HepG2 (cell line): Measurements from ENCODE around the gene APIP. TPM values are rescaled to one million over a fixed set of nuclear protein-coding genes. Genes with fewer than 3 reads are reported as not detected.

Source experiments
- ATAC-seq: fragments of 200-7000 bp; cut with Tn5 transposase; 3 replicates; pipeline ENCODE4 v1.9.1; 2020; ENCODE audit warnings: mild to moderate bottlenecking, moderate library complexity
- BruUV-seq: library from RNA; stranded (reverse); fragments of 400-500 nt; replicated peaks from 2 replicates; lab custom pipeline; 2021; lab: Mats Ljungman, UMichigan
- CTCF ChIA-PET: fragments of 300-600 bp; formaldehyde crosslinking; extraction: SDS; loops from one replicate; lab custom pipeline; 2021; ENCODE audit warnings: low total read pairs, inconsistent platforms, low intra/inter-chr PET ratio; lab: Yijun Ruan, JAX
- POLR2A ChIA-PET: fragments of 350-600 bp; sonication (Branson Sonifier 250); formaldehyde crosslinking; loops from one replicate; lab custom pipeline; 2020; ENCODE audit warnings: antibody characterized with exemption, inconsistent platforms; lab: Yijun Ruan, JAX
- DNase-seq: peaks from one replicate; pipeline ENCODE4 v3.0.0-alpha.2; 2015; ENCODE audit warnings: low spot score
- FAIRE-seq: peaks from 3 replicates; lab custom pipeline; 2011; peaks lifted over from hg19 to GRCh38; lab: Jason Lieb, UNC
- H2AFZ ChIP-seq: one replicate; pipeline ENCODE4 v1.6.1; 2011; ENCODE audit warnings: low read length, inconsistent platforms
- H3K27ac ChIP-seq: fragments of 300-600 bp; 3 replicates; pipeline ENCODE4 v1.8.0; 2011; ENCODE audit warnings: mixed run types, mild to moderate bottlenecking, mixed read lengths, low read length, inconsistent platforms; ENCODE audit not compliant: insufficient read depth; ENCODE audit errors: extremely low read length
- H3K27me3 ChIP-seq, 2 experiments: fragments of 200-600 bp in 1 of 2; 2 replicates in 1 of 2; 3 replicates in 1 of 2; pipeline versions ENCODE4 v1.6.0 to v1.8.0; 2011; ENCODE audit warnings: low read length in 2 of 2, mild to moderate bottlenecking in 2 of 2, moderate library complexity in 2 of 2, inconsistent platforms in 1 of 2; ENCODE audit not compliant: insufficient read depth in 2 of 2, control insufficient read depth in 1 of 2
- H3K36me3 ChIP-seq, 2 experiments: fragments of 200-600 bp in 1 of 2; replicated peaks in 1 of 2; 2 replicates in 1 of 2; 3 replicates in 1 of 2; pipeline versions ENCODE4 v1.5.1 to v1.8.0; 2011; ENCODE audit warnings: low read length in 2 of 2, inconsistent platforms in 1 of 2; ENCODE audit not compliant: insufficient read depth in 2 of 2, control insufficient read depth in 1 of 2
- H3K4me1 ChIP-seq: 2 replicates; pipeline ENCODE4 v1.5.1; 2012; ENCODE audit warnings: low read length, inconsistent platforms; ENCODE audit not compliant: insufficient read depth
- H3K4me2 ChIP-seq: 2 replicates; pipeline ENCODE4 v1.6.0; 2011; ENCODE audit warnings: low read depth, low read length, inconsistent platforms
- H3K4me3 ChIP-seq, 3 experiments: fragments of 200-600 bp in 1 of 3; sonication (generic), shearing (Covaris generic) in 1 of 3; replicated peaks in 1 of 3; 2 replicates each; pipeline ENCODE4 v1.5.1; 2011 to 2016; ENCODE audit warnings: low read length in 3 of 3, inconsistent platforms in 2 of 3, low read depth in 2 of 3, mild to moderate bottlenecking in 2 of 3, control low read depth in 1 of 3, mixed read lengths in 1 of 3; ENCODE audit not compliant: insufficient read depth in 1 of 3
- H3K79me2 ChIP-seq: one replicate; pipeline ENCODE4 v1.6.1; 2011; ENCODE audit warnings: low read length, inconsistent platforms; ENCODE audit not compliant: insufficient read depth
- H3K9ac ChIP-seq: 2 replicates; pipeline ENCODE4 v1.6.0; 2011; ENCODE audit warnings: mild to moderate bottlenecking, low read depth, low read length, inconsistent platforms; ENCODE audit not compliant: insufficient read depth
- H3K9me3 ChIP-seq: 2 replicates; pipeline ENCODE4 v1.5.1; 2012; ENCODE audit warnings: mild to moderate bottlenecking, low read length
- H4K20me1 ChIP-seq: 2 replicates; pipeline ENCODE4 v1.6.0; 2011; ENCODE audit warnings: inconsistent platforms, mild to moderate bottlenecking, low read length, moderate library complexity; ENCODE audit not compliant: insufficient read depth
- AHR ChIP-seq: IDR thresholded peaks from 2 replicates; pipeline ENCODE4 v1.6.1; 2018; ENCODE audit warnings: missing genetic modification reagents, missing compliant biosample characterization
- CENPX ChIP-seq: sonication (generic); formaldehyde crosslinking; IDR thresholded peaks from 2 replicates; pipeline ENCODE4 v1.9.0; 2021; ENCODE audit warnings: mild to moderate bottlenecking, missing genetic modification reagents, moderate library complexity
- GABPB1 ChIP-seq: IDR thresholded peaks from 2 replicates; pipeline ENCODE4 v1.6.1; 2016; ENCODE audit warnings: mild to moderate bottlenecking, missing genetic modification reagents, moderate library complexity, missing compliant biosample characterization
- GRHL1 ChIP-seq: sonication (generic); formaldehyde crosslinking; conservative IDR thresholded peaks from 2 replicates; pipeline ENCODE4 v1.8.0; 2022; ENCODE audit warnings: missing genetic modification reagents
- HDAC1 ChIP-seq: sonication (generic); formaldehyde crosslinking; IDR thresholded peaks from 2 replicates; pipeline ENCODE4 v1.5.1; 2020; ENCODE audit warnings: mild to moderate bottlenecking, missing genetic modification reagents
- JDP2 ChIP-seq: sonication (generic); formaldehyde crosslinking; IDR thresholded peaks from 2 replicates; pipeline ENCODE4 v1.8.1; 2022; ENCODE audit warnings: missing genetic modification reagents, borderline replicate concordance
- KLF11 ChIP-seq: IDR thresholded peaks from 2 replicates; pipeline ENCODE4 v1.6.1; 2016; ENCODE audit warnings: missing compliant biosample characterization
- NFRKB ChIP-seq: fragments of 450-650 bp; IDR thresholded peaks from 2 replicates; pipeline ENCODE4 v1.6.1; 2017
- PBX3 ChIP-seq: sonication (generic); formaldehyde crosslinking; IDR thresholded peaks from 2 replicates; pipeline ENCODE4 v1.8.1; 2023; ENCODE audit warnings: missing genetic modification reagents, inconsistent platforms, borderline replicate concordance
- SOX5 ChIP-seq: IDR thresholded peaks from 2 replicates; pipeline ENCODE4 v1.6.1; 2016; ENCODE audit warnings: borderline replicate concordance
- SOX6 ChIP-seq, 2 experiments: fragments of 450-650 bp in 1 of 2; sonication (generic) in 1 of 2; formaldehyde crosslinking in 1 of 2; IDR thresholded peaks; 2 replicates each; pipeline versions ENCODE4 v1.4.0 to v1.6.1; 2017 to 2020; ENCODE audit warnings: antibody characterized with exemption in 1 of 2, mild to moderate bottlenecking in 1 of 2, missing genetic modification reagents in 1 of 2
- SRSF1 ChIP-seq: fragments of 200-400 bp; formaldehyde crosslinking; optimal IDR thresholded peaks from 2 replicates; pipeline ENCODE3; 2017; ENCODE audit warnings: mild to moderate bottlenecking, low read depth, low read length, moderate library complexity
- STAT6 ChIP-seq: sonication (generic); formaldehyde crosslinking; IDR thresholded peaks from 2 replicates; pipeline ENCODE4 v1.4.0; 2020; ENCODE audit warnings: missing genetic modification reagents, mild to moderate bottlenecking, borderline replicate concordance
- ZNF17 ChIP-seq: sonication (generic); formaldehyde crosslinking; IDR thresholded peaks from 2 replicates; pipeline ENCODE4 v1.5.0; 2020; ENCODE audit warnings: mild to moderate bottlenecking, missing genetic modification reagents
- ZNF260 ChIP-seq: sonication (generic); formaldehyde crosslinking; IDR thresholded peaks from 2 replicates; pipeline ENCODE4 v1.4.0; 2020; ENCODE audit warnings: missing genetic modification reagents, low read depth, mild to moderate bottlenecking, borderline replicate concordance
- ZNF34 ChIP-seq: sonication (generic); formaldehyde crosslinking; IDR thresholded peaks from 2 replicates; pipeline ENCODE4 v1.4.0; 2020; ENCODE audit warnings: mild to moderate bottlenecking, missing genetic modification reagents, borderline replicate concordance
- ZNF496 ChIP-seq: sonication (generic); formaldehyde crosslinking; IDR thresholded peaks from 2 replicates; pipeline ENCODE4 v1.8.1; 2023; ENCODE audit warnings: mild to moderate bottlenecking, moderate library complexity, missing genetic modification reagents; ENCODE audit not compliant: insufficient replicate concordance
- ZNF589 ChIP-seq: sonication (generic); formaldehyde crosslinking; conservative IDR thresholded peaks from 2 replicates; pipeline ENCODE4 v1.8.0; 2022; ENCODE audit warnings: mild to moderate bottlenecking, moderate library complexity, missing genetic modification reagents
- ZNF678 ChIP-seq: sonication (generic); formaldehyde crosslinking; IDR thresholded peaks from 2 replicates; pipeline ENCODE4 v1.4.0; 2020; ENCODE audit warnings: mild to moderate bottlenecking, missing genetic modification reagents
- ZNF773 ChIP-seq: sonication (generic); formaldehyde crosslinking; IDR thresholded peaks from 2 replicates; pipeline ENCODE4 v1.4.0; 2020; ENCODE audit warnings: missing genetic modification reagents, borderline replicate concordance
- WGBS: methylation state at CpG from one replicate; pipeline ENCODE4 v1.1.6; 2017; ENCODE audit warnings: low lambda C conversion rate; 5-methylcytosine and 5-hydroxymethylcytosine counted together
- in situ Hi-C: cut with HindIII; loops from 2 replicates; pipeline ENCODE4 v1.10.0; 2017; ENCODE audit warnings: low pct_unique_long_range_greater_than_20kb; ENCODE audit not compliant: extremely low pct_ligation_motif_present
- intact Hi-C: fragments of 100-400 bp; cut with micrococcal nuclease; formaldehyde crosslinking; loops from one replicate; pipeline ENCODE4 v1.10.0; 2022; ENCODE audit not compliant: unreplicated experiment
- polyA plus RNA-seq, 8 experiments: library from polyadenylated mRNA; depleted of rRNA in 3 of 8; stranded (reverse) in 7 of 8; unstranded in 1 of 8; fragments of >200 nt; fragmentation: Illumina TruSeq in 4 of 8; extraction: Trizol in 4 of 8; gene quantifications; 2 replicates each; pipeline versions ENCODE4 v1.2.1 to v1.2.3, GENCODE V29; 2011 to 2016; ENCODE audit warnings: low read depth in 4 of 8, missing spikeins in 1 of 8, mixed read lengths in 1 of 8; ENCODE audit not compliant: insufficient read depth in 1 of 8
- total RNA-seq, 5 experiments: library from RNA; depleted of rRNA; stranded (reverse); fragments of >200 nt; fragmentation: Illumina TruSeq; extraction: Trizol; gene quantifications; 2 replicates each; pipeline ENCODE4 v1.2.3, GENCODE V29; 2016; ENCODE audit warnings: low read depth in 1 of 5

Gene APIP
- total and polyA plus RNA-seq, 2 of the 13 experiments (the other 11 are each of a cell fraction or from before 2014, with no cell fraction given) = 16.9 to 31.0 TPM

GRCh38 chr11:34851916-34852315 lies 64.3 kb downstream of the APIP start (continued):
- TF ChIP-seq ZNF260 (no peak), ZNF678 (no peak), ZNF496 (CRISPR knock-in tag) (no peak), KLF11 (CRISPR knock-in tag) (no peak), GRHL1 (CRISPR knock-in tag) (no peak), NFRKB (no peak), SRSF1 (no peak), PBX3 (CRISPR knock-in tag) (no peak), ZNF17 (CRISPR knock-in tag) (no peak), AHR (CRISPR knock-in tag) (no peak)

GRCh38 chr11:34850334-34850733 lies 65.8 kb downstream of the APIP start:
- in situ Hi-C loops (no loop called here), intact Hi-C loops (no loop called here)
- no peaks in the 10 kb centered on the region for H3K36me3 ChIP-seq
- ATAC-seq (no peak), DNase-seq (no peak), FAIRE-seq (no peak)
- H4K20me1 ChIP-seq = no peaks in the 10 kb centered on the region
- H2AFZ ChIP-seq = no peak overlapping the region
- H3K27me3 ChIP-seq = 0 out of 5 replicates have a peak, but pooled peaks cover 0 to 1% of the 10 kb centered on the region in 2 experiments
- POLR2A ChIA-PET = no interaction called here
- no TSS peak for BruUV-seq
- H3K4me2 ChIP-seq = no peak overlapping the region
- H3K27ac ChIP-seq = no peak overlapping the region
- no peak overlapping the region for H3K9ac ChIP-seq
- no peak overlapping the region for H3K4me3 ChIP-seq
- H3K79me2 ChIP-seq = no peaks in the 10 kb centered on the region
- CTCF ChIA-PET = no interaction called here
- 47% methylated on average over 4 of the region's 4 CpGs for WGBS
- peaks cover 7% of the 10 kb centered on the region; the same call in 1 of the 2 replicates for H3K4me1 ChIP-seq
- H3K9me3 ChIP-seq = no peaks in the 10 kb centered on the region
- no peak for TF ChIP-seq SOX5 (CRISPR knock-in tag)
- no peak for TF ChIP-seq ZNF589
- no peak for TF ChIP-seq CENPX (CRISPR knock-in tag)
- TF ChIP-seq JDP2 = no peak
- TF ChIP-seq GABPB1 (CRISPR knock-in tag) = no peak
- TF ChIP-seq SOX6 (IDR thresholded peaks at IDR 0.05) = no peak
- no peak for TF ChIP-seq SOX6 (CRISPR knock-in tag; IDR thresholded peaks at IDR 0.05)
- TF ChIP-seq ZNF773 (CRISPR knock-in tag) = no peak
- TF ChIP-seq HDAC1 (CRISPR knock-in tag) = no peak
- no peak for TF ChIP-seq STAT6
- no peak for TF ChIP-seq ZNF34 (CRISPR knock-in tag)
